D721Med (cell line): ENCODE measurements around the gene SEC61A2.

Experiments used
- DNase-seq: peaks from one replicate; pipeline ENCODE4 v3.0.0; 2011; ENCODE audit warnings: low spot score; ENCODE audit not compliant: insufficient read length
- FAIRE-seq: peaks from 2 replicates; lab custom pipeline; 2011; peaks lifted over from hg19 to GRCh38; lab: Jason Lieb, UNC
- CTCF ChIP-seq: IDR thresholded peaks from 2 replicates; pipeline ENCODE4 v1.5.1; 2012; ENCODE audit warnings: mild to moderate bottlenecking, control low read depth; ENCODE audit not compliant: insufficient read depth; ENCODE audit errors: missing control alignments

SEC61A2 gene

GRCh38 chr10:12195603-12196506 is 66.4 kb downstream of the SEC61A2 start, which contains the start of the genes CDC123 and NUDT5:
Gene CDC123, plus strand, starts transcription at chr10:12196188. Its CDS starts 58 bp downstream, at chr10:12196246.
Gene NUDT5, minus strand, starts transcription at chr10:12195891. Its CDS starts 9,600 bp downstream, at chr10:12186291.
- FAIRE-seq: no peak
- peak; percentile 73 for DNase-seq
- no peak for TF ChIP-seq CTCF

GRCh38 chr10:12196531-12197211 is 67.2 kb downstream of the SEC61A2 start:
- TF ChIP-seq CTCF: no peak
- FAIRE-seq: no peak
- no peak for DNase-seq

DNA sequence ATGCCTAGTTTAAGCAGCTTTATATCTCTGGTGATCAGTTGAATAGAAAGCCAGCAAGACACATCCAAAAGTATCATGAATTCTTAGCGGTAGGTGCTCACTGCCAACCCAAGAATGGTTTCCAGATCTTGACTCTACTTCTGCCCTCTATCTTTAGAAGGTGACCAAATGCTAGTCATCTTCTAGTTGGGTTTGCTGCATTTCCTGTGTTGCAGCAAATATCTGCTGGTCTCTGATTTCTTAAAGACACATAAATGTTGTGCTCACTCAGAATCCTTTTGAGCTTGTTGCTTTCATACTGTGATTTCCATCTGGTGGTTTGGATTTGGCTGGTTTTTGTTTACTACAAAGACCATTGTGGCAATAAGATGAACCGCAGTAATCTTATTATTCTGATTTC is 68.7 kb downstream of the SEC61A2 start:
- DNase-seq: no peak
- no peak for TF ChIP-seq CTCF
- FAIRE-seq: no peak

- no peak for TF ChIP-seq CTCF
- no peak for FAIRE-seq
- DNase-seq: no peak
These were observed 71.4 kb downstream of the SEC61A2 start for GRCh38 chr10:12200850-12201249.

- no peak for DNase-seq
- no peak for TF ChIP-seq CTCF
- FAIRE-seq: no peak
These were observed 72.1 kb downstream of the SEC61A2 start for GRCh38 chr10:12201543-12201942.

GRCh38 chr10:12202226-12202625 is 72.7 kb downstream of the SEC61A2 start:
- TF ChIP-seq CTCF: no peak
- DNase-seq (no peak), FAIRE-seq (no peak)
